Stimulated activated CD4-positive, alpha-beta T cell treated with anti-CD3 and anti-CD28 coated beads, Interleukin-1b, Interleukin-23, amount 100 ng/mL, for 48 hours (primary cell): ENCODE measurements around the gene HEG1.

Source experiments
- DNase-seq: peaks from one replicate; pipeline ENCODE4 v3.0.0-alpha.2; 2020

Gene HEG1

DNA sequence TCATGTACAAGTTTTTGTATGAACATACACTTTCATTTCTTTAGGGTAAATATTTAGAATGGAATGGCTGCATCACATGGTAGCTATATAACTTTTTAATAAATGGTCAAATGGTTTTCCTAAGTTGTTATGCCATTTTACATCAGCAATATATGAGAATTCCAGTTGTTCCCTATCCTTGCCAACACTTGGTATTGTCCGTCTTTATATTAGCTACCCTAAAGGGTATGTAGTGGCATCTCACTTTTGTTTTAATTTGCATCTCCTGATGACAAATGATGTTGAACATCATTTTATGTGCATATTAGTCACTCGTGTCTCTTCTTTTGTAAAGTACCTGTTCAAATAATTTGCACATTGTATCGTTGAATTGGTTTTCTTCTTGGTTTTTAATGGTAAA lies 118.7 kb downstream of the HEG1 start:
- DNase-seq: no peak

GRCh38 chr3:124935794-124936542 lies 119.8 kb downstream of the HEG1 start:
- no peak for DNase-seq

- DNase-seq: no peak
These were observed 120.5 kb downstream of the HEG1 start for GRCh38 chr3:124935264-124935663.

DNA sequence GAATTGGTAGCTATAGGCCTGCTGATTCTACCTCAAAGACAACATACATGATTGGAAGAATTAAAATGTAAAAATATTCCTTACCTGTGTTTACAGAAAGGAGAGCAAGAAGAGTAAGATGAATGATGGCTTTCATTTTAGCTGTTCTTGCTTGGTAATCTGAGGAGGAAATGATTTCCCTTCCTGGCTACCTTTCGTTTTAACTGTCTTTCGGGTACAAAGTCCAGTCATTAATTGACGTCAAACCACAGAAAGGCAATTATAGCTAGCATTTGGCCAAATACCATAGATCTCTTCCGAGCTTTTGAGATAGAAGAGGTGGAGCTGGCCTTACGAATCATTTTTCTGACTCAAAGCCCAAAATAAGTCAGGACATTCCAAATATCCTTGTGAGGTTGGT lies 121.2 kb downstream of the HEG1 start, which contains the start of gene MUC13:
Gene MUC13, minus strand, starts transcription at position 175 of the 400 bp plus-strand sequence. Its CDS starts 39 bp downstream, at position 136.
- no peak for DNase-seq

GRCh38 chr3:124928333-124929202 lies 127.2 kb downstream of the HEG1 start:
- DNase-seq: peak; percentile 37

GRCh38 chr3:124927574-124928045 lies 128.2 kb downstream of the HEG1 start:
- DNase-seq: no peak

DNA sequence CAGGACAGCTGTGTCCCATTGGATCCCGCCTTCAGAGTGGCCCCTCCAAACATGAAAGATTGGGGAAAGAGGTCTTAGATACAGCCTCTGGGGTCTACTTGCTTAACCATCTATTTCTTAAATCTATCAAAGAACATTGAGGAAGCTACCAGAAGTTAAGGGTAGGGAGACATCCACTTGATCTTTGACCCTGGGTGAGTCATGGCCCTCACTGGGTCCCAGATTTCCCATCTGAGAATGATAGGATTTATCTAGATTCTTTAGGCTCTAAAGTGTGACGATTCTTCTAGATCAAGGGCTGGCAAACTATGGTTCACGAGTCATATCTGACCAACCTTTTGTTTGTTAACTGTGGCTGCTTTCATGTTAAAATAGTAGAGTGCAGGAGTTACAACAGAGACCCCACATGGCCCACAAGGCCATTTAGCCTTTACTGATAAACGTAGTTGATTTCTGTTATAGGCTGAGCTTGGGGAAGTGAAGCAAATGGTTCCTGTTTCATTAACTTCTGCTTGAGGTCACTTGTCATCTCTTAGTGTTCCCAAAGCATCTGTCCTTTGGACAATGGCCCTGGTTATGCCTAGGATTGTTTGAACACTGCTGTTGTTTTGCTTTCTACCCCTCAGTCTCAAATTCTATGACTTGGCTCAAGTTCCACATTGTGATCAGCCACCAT lies 129.2 kb downstream of the HEG1 start:
- no peak for DNase-seq

GRCh38 chr3:124924741-124925140 lies 131.1 kb downstream of the HEG1 start:
- no peak for DNase-seq

- no peak for DNase-seq
These were observed 132.0 kb downstream of the HEG1 start for GRCh38 chr3:124923833-124924232.

DNA sequence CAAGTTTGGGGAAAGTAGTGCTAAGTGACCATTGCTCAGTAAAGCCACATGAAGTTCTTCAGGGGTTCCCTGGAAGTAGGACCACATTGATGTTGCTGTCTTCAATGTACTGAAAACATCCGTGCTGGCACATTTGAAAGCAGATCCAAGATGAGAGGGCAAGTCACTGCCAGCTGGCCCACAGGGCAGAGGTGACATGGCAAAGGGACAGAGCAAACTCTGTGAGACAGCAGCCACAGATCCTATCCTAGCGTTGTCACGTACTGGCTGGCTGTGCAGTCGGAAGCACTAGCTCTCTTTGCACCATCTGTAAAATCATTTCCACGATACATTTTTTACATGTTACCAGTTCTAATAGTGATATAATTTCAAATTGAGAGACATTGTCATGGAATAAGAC lies 135.1 kb downstream of the HEG1 start:
- DNase-seq: no peak

GRCh38 chr3:124919756-124920155 lies 136.0 kb downstream of the HEG1 start:
- DNase-seq: no peak

DNA sequence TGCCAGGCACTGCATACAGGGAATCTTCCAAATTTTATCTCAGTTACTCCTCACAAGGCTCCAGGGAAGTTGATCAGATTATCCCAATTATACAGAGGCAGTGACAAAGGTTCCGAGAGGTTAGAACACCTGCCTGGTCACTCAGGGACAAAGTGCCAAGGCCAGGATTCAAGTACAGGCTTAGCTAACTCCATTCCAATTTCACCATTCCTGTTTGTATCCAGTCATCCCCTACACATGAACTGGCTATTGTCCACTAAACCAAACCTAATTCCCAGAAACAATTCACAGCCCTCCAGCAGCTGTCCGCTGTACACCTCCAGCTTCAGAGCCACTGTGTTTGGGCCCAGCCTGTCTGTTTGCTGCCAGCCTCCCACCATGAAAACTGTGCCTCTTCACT lies 137.3 kb downstream of the HEG1 start:
- no peak for DNase-seq

GRCh38 chr3:124916837-124917409 lies 138.9 kb downstream of the HEG1 start:
- no peak for DNase-seq
